ENCODE measurements around the gene PRKN. TPM values are rescaled to one million over a fixed set of nuclear protein-coding genes. Genes with fewer than 3 reads are reported as not detected.

PRKN gene
- total RNA-seq, 1 donor from 2014 or later: 1.3 TPM

- no peak overlapping the region for H3K4me3 Mint-ChIP-seq (ENCODE audit: unreplicated experiment)
- no peaks in the 10 kb centered on the region for H3K36me3 ChIP-seq (ENCODE audit: insufficient read depth, low read length)
- H3K9ac ChIP-seq (ENCODE audit: low read length): no peak overlapping the region
- no peak for TF ChIP-seq CTCF (IDR thresholded peaks at IDR 0.05; ENCODE audit: insufficient read depth, low read depth, low read length)
- H3K27me3 ChIP-seq (ENCODE audit: insufficient read depth, low read length): no peaks in the 10 kb centered on the region
- peaks cover 2% of the 10 kb centered on the region for H3K4me1 Mint-ChIP-seq (ENCODE audit: low read depth, unreplicated experiment)
- peaks cover 4% of the 10 kb centered on the region for H3K27me3 Mint-ChIP-seq (ENCODE audit: low read depth, unreplicated experiment)
- H3K27ac ChIP-seq (ENCODE audit: low read depth, low read length): no peak overlapping the region
- H3K9me3 Mint-ChIP-seq (ENCODE audit: unreplicated experiment): peaks cover 2% of the 10 kb centered on the region
- no peak overlapping the region for H3K27ac Mint-ChIP-seq (ENCODE audit: unreplicated experiment)
- no peaks in the 10 kb centered on the region for H4K20me1 ChIP-seq (ENCODE audit: insufficient read depth, low read length)
- no peak for DNase-seq (ENCODE audit: low read depth)
- H3K4me2 ChIP-seq (ENCODE audit: low read length): no peak overlapping the region
- H3K4me1 ChIP-seq (ENCODE audit: insufficient read depth, low read length): no peaks in the 10 kb centered on the region
- H3K36me3 Mint-ChIP-seq (ENCODE audit: low read depth, unreplicated experiment): no peaks in the 10 kb centered on the region
- FAIRE-seq: no peak
- no peak overlapping the region for H3K4me3 ChIP-seq (ENCODE audit: insufficient read depth, low read depth, low read length)
- H2AFZ ChIP-seq (ENCODE audit: low read depth, low read length): no peak overlapping the region
- H3K9me3 ChIP-seq (ENCODE audit: insufficient read depth, low read depth, low read length): no peaks in the 10 kb centered on the region
- H3K79me2 ChIP-seq (ENCODE audit: insufficient read depth, low read length): no peaks in the 10 kb centered on the region
Measured at GRCh38 chr6:161637658-161638057, 1089.9 kb downstream of the PRKN start.

DNA sequence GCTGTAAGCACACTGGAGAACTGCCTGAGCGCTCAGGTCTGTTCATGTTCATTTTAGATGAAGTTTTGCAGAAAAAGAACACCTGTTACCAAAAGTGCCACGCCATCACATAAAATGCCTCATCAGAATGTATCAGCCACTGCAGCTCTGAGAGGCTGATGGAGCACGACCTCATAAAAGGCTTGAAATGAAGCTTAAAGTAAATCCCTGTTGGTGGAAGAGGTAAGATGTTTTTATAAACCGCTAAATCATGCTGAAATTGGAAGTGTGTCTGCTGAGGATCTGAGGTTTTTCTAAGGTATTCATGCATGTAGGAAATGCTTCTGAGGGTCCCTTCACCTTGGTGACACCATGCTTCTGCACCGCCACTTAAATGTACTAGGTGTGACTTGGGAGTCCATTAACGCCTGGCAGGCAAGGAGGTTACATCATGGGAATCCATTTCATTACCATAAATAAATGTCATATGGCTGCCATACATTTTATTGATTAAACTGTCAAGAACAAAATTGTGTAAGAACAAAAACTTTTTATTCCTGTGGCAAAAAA is 1090.6 kb downstream of the PRKN start:
- Mint-ChIP-seq H3K4me3 (ENCODE audit: unreplicated experiment) (no peak overlapping the region), H3K36me3 (ENCODE audit: low read depth, unreplicated experiment) (no peaks in the 10 kb centered on the region), H3K27ac (ENCODE audit: unreplicated experiment) (no peak overlapping the region), H3K9me3 (ENCODE audit: unreplicated experiment) (peaks cover 2% of the 10 kb centered on the region), H3K27me3 (ENCODE audit: low read depth, unreplicated experiment) (peaks cover 4% of the 10 kb centered on the region), H3K4me1 (ENCODE audit: low read depth, unreplicated experiment) (peaks cover 4% of the 10 kb centered on the region)
- no peak overlapping the region for H3K27ac ChIP-seq (ENCODE audit: low read depth, low read length)
- H3K27me3 ChIP-seq (ENCODE audit: insufficient read depth, low read length): no peaks in the 10 kb centered on the region
- H3K79me2 ChIP-seq (ENCODE audit: insufficient read depth, low read length): no peaks in the 10 kb centered on the region
- no peaks in the 10 kb centered on the region for H4K20me1 ChIP-seq (ENCODE audit: insufficient read depth, low read length)
- H3K4me1 ChIP-seq (ENCODE audit: insufficient read depth, low read length): peaks cover 4% of the 10 kb centered on the region
- H3K4me2 ChIP-seq (ENCODE audit: low read length): no peak overlapping the region
- no peaks in the 10 kb centered on the region for H3K9me3 ChIP-seq (ENCODE audit: insufficient read depth, low read depth, low read length)
- FAIRE-seq: no peak
- TF ChIP-seq EZH2 (IDR thresholded peaks at IDR 0.05; ENCODE audit: insufficient read depth, low read length): no peak
- no peak for TF ChIP-seq CTCF (IDR thresholded peaks at IDR 0.05; ENCODE audit: insufficient read depth, low read depth, low read length)
- DNase-seq (ENCODE audit: low read depth): no peak
- no peaks in the 10 kb centered on the region for H3K36me3 ChIP-seq (ENCODE audit: insufficient read depth, low read length)
- no peak overlapping the region for H3K4me3 ChIP-seq (ENCODE audit: insufficient read depth, low read depth, low read length)
- H2AFZ ChIP-seq (ENCODE audit: low read depth, low read length): no peak overlapping the region
- H3K9ac ChIP-seq (ENCODE audit: low read length): no peak overlapping the region

DNA sequence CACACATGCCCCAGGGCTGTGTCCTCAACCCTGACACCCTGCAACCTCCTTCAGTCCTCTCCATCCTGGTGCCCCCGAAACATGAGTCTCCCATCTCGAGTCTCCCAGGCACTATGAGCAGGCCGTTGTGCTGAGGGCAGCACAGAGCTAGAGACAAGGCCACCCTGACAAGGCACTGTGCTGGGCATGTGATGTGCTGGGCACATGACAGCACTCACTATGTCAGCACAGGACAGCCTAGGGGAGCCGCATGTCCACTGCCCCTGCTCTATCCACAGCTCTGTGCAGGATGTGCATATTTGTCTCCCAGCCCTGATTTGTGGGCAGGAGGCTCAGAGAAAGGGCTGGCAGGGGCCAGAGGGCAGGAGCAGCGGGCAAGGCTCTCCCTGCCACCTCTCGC is 1091.6 kb downstream of the PRKN start:
- Histone ChIP-seq H3K4me2 (ENCODE audit: low read length) (no peak overlapping the region), H3K4me1 (ENCODE audit: insufficient read depth, low read length) (peaks cover 12% of the 10 kb centered on the region), H3K9me3 (ENCODE audit: insufficient read depth, low read depth, low read length) (no peaks in the 10 kb centered on the region), H3K27me3 (ENCODE audit: insufficient read depth, low read length) (no peaks in the 10 kb centered on the region), H3K27ac (ENCODE audit: low read depth, low read length) (no peak overlapping the region), H4K20me1 (ENCODE audit: insufficient read depth, low read length) (no peaks in the 10 kb centered on the region), H3K4me3 (ENCODE audit: insufficient read depth, low read depth, low read length) (no peak overlapping the region), H3K36me3 (ENCODE audit: insufficient read depth, low read length) (no peaks in the 10 kb centered on the region), H2AFZ (ENCODE audit: low read depth, low read length) (no peak overlapping the region), H3K9ac (ENCODE audit: low read length) (no peak overlapping the region), H3K79me2 (ENCODE audit: insufficient read depth, low read length) (no peaks in the 10 kb centered on the region)
- Mint-ChIP-seq H3K4me3 (ENCODE audit: unreplicated experiment) (no peak overlapping the region), H3K36me3 (ENCODE audit: low read depth, unreplicated experiment) (no peaks in the 10 kb centered on the region), H3K4me1 (ENCODE audit: low read depth, unreplicated experiment) (peaks cover 10% of the 10 kb centered on the region), H3K9me3 (ENCODE audit: unreplicated experiment) (peaks cover 2% of the 10 kb centered on the region), H3K27me3 (ENCODE audit: low read depth, unreplicated experiment) (peaks cover 2% of the 10 kb centered on the region), H3K27ac (ENCODE audit: unreplicated experiment) (no peak overlapping the region)
- FAIRE-seq (no peak), DNase-seq (ENCODE audit: low read depth) (no peak)
- TF ChIP-seq EZH2 (IDR thresholded peaks at IDR 0.05; ENCODE audit: insufficient read depth, low read length) (no peak), CTCF (IDR thresholded peaks at IDR 0.05; ENCODE audit: insufficient read depth, low read depth, low read length) (no peak)
